Astrocyte (in vitro differentiated cells and primary cell): ENCODE results near the gene PCBP2.

Source experiments
- CTCF ChIP-seq: IDR thresholded peaks from 2 replicates; pipeline ENCODE4 v1.5.1; 2011; ENCODE audit warnings: low read depth, mild to moderate bottlenecking, inconsistent platforms, low read length, moderate library complexity; ENCODE audit not compliant: insufficient read depth
- EZH2 ChIP-seq: IDR thresholded peaks from 2 replicates; pipeline ENCODE4 v1.6.1; 2012; ENCODE audit warnings: mild to moderate bottlenecking, low read length, inconsistent platforms; ENCODE audit not compliant: insufficient read depth

- TF ChIP-seq CTCF (no peak), EZH2 (no peak)
Measured at GRCh38 chr12:53467880-53468279, 16.0 kb downstream of the PCBP2 start.
